VCaP (cell line): ENCODE data around the gene AHI1.

Source experiments
- H3K27ac ChIP-seq: fragments of 450-650 bp; 2 replicates; pipeline ENCODE4 v1.5.1; 2017
- TF ChIP-seq, protein P1 (sequence below): fragments of 450-650 bp; conservative IDR thresholded peaks from 2 replicates; pipeline ENCODE4 v1.5.1; 2017; ENCODE audit warnings: mild to moderate bottlenecking, moderate library complexity

AHI1 gene

DNA sequence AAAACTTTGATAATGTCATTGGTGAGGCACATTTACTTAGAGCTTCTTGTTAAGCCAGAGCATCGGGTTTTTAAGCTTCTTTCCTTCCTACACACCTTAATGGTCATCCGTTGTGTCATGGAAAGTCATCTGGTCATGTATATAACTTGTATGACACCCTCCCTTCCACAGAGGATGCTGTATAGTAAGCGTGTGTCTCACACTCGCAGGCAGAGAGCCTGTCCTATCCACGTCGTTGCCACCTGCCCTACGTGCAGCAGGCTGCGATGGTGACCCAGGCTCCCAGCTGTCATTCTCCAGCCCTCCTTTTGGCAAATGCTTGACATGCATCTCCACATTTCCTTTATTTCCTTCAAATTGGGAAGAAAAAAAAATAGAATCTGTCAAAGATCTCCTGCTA, 230.9 kb downstream of the AHI1 start:
- peak overlapping the region; percentile 80 for H3K27ac ChIP-seq
- TF ChIP-seq, protein P1, sequence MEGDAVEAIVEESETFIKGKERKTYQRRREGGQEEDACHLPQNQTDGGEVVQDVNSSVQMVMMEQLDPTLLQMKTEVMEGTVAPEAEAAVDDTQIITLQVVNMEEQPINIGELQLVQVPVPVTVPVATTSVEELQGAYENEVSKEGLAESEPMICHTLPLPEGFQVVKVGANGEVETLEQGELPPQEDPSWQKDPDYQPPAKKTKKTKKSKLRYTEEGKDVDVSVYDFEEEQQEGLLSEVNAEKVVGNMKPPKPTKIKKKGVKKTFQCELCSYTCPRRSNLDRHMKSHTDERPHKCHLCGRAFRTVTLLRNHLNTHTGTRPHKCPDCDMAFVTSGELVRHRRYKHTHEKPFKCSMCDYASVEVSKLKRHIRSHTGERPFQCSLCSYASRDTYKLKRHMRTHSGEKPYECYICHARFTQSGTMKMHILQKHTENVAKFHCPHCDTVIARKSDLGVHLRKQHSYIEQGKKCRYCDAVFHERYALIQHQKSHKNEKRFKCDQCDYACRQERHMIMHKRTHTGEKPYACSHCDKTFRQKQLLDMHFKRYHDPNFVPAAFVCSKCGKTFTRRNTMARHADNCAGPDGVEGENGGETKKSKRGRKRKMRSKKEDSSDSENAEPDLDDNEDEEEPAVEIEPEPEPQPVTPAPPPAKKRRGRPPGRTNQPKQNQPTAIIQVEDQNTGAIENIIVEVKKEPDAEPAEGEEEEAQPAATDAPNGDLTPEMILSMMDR = no peak

DNA sequence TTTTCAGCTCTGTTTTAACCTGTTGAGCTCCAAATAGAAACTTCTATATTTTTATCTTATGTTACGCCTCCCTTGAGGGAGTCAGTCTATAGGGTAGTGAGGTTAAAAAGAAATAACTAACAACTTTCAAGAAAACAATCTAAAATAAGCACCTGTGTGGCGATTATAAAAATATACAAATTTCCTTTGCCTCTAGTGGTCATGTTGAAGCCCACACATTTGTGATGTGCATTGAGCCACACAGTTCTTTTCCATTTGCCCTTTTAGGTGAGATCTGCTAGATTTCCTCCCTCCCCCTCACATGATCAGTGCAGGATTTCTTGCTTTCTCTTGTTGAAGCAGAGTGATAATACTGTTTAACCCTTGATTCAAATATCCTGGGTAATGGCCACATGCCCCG, 232.3 kb downstream of the AHI1 start:
- TF ChIP-seq, protein P1 = no peak
- peak overlapping the region; percentile 80; the same call in 1 of the 2 replicates for H3K27ac ChIP-seq

DNA sequence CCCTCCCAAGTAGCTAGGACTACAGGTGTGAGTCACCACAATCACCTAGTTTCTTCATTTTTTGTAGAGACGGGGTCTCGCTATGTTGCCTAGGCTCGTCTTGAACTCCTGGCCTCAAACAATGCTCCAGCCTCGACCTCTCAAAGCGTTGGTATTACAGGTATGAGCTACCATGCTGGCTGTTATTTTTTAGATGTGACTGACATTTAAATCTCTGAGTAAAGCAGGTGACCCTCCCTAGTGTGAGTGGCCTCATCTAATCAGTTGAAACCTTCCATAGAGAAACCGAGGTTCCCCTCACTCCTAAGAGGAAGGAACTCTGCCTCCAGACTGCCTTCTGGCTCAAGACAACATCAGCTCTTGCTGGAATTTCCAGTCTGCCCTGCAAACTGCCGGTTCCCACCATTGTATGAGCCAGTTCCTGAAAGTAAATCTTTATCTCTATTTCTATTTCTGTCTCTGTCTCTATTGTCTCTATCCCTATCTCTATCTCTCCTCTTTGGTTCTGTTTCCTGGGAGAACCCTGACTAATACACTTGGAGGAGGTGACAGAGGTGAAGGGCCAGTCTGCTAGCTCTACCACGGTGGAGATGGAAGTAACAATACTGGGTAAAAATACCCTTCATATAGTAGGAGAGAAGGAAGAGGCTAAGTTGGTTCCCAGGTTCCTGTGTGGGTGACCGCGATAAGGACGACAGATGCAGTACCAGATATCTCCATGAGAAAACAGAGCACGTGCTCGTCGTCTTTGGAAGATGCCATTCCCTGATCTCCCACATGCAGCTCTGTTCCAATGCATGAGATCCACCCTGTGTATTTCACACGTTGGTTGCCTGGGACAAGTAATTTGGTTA, 235.4 kb downstream of the AHI1 start:
- TF ChIP-seq, protein P1 = no peak
- no peak overlapping the region for H3K27ac ChIP-seq

DNA sequence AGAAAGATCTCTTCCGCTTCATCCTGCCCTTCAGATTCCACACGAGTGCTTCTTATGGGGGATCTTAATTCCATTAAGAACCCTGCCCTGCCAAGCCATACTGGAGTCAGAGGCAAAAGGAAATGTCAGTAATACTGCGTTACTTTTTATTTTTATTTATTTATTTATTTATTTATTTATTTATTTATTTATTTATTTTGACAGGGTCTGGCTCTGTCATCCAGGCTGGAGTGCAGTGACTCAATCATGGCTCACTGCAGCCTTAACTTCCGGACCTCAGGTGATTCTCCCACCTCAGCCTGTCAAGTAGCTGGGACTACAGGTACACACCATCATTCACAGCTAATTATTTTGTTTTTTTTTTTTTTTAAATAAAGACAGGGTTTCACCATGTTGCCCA, 236.9 kb downstream of the AHI1 start:
- TF ChIP-seq, protein P1 = no peak
- H3K27ac ChIP-seq = no peak overlapping the region

DNA sequence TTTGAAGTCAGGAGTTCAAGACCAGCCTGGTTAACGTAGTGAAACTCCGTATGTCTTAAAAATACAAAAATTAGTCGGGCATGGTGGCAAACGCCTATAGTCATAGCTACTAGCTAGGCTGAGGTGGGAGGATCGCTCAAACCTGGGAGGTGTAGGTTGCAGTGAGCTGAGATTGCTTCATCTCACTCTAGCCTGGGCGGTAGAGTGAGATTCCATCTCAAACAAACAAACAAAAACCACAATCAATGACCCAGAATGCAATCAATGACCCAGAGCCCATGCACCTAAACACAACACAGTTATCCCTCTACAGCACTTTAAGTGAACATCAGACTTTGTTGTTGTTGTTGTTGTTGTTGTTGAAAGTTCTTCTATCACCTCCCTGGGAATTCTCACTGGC, 238.6 kb downstream of the AHI1 start:
- TF ChIP-seq, protein P1 = no peak

DNA sequence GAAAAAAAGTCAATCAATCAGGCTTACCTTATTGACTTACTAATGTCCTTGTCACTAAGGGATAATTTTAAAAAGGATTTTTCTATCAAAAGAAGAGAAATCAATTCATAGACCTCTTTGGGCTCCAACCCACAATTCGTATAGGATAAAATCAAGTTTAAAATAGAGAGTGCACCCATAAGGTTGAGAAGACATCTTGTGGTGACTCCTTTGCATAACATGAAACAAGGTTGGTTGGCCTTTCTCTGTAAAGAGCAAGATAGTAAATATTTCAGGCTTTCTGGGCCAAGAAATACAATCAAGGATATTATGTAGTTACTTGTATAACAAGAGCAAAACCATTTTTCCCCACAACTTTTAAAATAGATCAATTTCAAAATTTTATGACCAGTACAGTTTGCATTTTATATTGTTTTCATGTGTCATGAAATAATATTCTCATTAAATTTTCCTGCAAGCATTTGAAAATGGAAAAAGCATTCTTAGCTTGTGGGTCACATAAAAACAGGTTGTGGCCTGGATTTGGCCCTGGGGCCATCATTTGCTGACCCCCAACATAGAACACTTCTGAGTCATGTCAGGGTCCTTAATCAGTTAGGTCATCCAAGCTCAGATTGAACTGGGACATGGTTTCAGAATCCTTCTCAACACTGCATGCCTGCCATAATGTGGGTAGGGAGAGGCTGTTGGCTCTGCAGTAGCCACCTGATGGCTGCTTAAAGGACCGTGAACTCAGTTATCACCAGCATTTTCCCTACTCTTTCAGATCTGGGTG, 239.7 kb downstream of the AHI1 start:
- no peak overlapping the region for H3K27ac ChIP-seq
- TF ChIP-seq, protein P1 = no peak

More for the DNA sequence above, 238.6 kb downstream of the AHI1 start:
- no peak overlapping the region for H3K27ac ChIP-seq

DNA sequence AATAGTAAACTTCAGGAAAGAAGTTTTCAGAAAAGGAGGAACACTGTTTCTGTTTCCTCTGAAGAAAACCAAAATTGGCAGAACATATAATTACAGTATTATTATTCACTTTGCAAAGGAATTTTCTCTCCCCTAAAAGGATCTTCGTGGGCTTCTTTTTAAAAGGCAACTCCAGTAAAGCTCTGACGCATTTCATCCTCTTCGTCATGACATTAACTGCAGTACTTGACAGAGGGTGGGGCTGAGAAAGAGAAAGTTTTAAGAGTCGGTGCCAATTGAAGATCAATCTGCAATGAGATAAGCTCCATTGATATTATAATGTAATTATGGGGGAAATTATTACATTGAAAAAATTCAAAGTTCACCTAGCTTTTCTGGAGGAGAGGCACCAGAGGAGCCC, 240.7 kb downstream of the AHI1 start:
- no peak overlapping the region for H3K27ac ChIP-seq
- TF ChIP-seq, protein P1 = no peak
